ENCODE results near the gene PRIMA1.

The PRIMA1 gene

GRCh38 chr14:93799617-93799988, 11.3 kb upstream of the PRIMA1 start:
- no peak overlapping the region for H3K4me3 ChIP-seq (ENCODE audit: low read length)
- DNase-seq (ENCODE audit: low read depth, low spot score): no peak

GRCh38 chr14:93797536-93797935, 9.3 kb upstream of the PRIMA1 start:
- H3K4me3 ChIP-seq (ENCODE audit: low read length): no peak overlapping the region

GRCh38 chr14:93797071-93797470, 8.8 kb upstream of the PRIMA1 start:
- no peak for DNase-seq (ENCODE audit: low read depth, low spot score)
- no peak overlapping the region for H3K4me3 ChIP-seq (ENCODE audit: low read length)

More at GRCh38 chr14:93797536-93797935, 9.3 kb upstream of the PRIMA1 start:
- no peak for DNase-seq (ENCODE audit: low read depth, low spot score)

- no peak overlapping the region for H3K4me3 ChIP-seq (ENCODE audit: low read length)
- no peak for DNase-seq (ENCODE audit: low read depth, low spot score)
Measured at GRCh38 chr14:93794756-93795155, 6.5 kb upstream of the PRIMA1 start.

DNA sequence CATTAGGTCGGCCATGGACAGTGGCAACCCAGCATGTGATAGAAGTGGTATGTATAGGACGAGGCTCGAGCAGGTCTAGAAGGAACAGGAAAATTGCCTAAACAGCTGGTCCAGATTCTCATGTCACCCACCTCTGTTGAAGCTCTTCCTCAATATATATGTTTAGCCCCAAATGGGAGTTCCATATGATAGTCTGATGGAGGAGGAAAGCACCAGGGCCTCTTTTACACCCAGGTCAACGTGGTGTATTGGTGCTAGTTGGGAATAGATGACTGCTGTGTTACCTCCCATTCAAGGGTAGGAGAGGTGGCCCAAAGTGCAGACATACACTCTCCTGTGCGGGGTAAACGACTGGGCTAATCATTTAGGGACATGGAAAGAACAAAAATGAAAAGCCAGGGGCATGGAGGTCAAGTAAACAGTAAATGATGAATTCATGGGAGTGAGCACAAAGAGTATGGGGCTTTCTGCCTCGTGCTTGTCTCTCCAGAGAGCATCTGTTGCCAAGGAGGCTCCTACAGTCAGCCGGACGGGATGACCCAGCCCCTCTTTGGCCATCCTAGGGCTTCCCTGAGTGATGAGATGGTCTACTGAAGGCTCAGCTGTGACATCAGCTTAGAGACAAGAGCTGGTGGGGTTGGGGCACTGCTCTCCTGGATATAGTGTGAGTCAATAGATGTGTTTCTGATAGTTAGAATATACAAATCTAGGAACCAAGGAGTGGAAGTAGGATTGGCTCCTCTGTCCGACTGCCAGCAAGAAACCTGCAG, 5.5 kb upstream of the PRIMA1 start:
- no peak for DNase-seq (ENCODE audit: low read depth, low spot score)
- H3K4me3 ChIP-seq (ENCODE audit: low read length): no peak overlapping the region

GRCh38 chr14:93792391-93792790, 4.1 kb upstream of the PRIMA1 start:
- no peak for DNase-seq (ENCODE audit: low read depth, low spot score)
- no peak overlapping the region for H3K4me3 ChIP-seq (ENCODE audit: low read length)

DNA sequence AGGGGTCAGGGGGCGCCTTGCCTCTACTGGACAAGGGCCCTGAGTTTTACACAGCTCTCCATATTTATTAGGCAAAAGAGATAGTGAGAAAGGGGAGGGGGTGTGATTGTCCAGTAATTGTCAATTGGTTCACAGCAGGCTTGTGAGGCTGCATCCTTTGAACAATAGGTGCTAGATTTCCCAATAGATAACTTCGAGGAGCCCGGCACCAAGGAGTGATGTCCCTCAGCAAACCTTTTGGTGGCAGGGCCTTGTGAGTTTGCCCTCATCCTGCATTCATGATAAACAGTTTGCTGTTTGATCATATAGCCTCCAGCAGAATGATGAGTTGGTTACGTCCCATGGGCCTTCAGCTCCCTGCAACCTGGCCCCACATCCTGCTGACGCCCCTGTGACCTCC, 2.7 kb upstream of the PRIMA1 start:
- no peak for DNase-seq (ENCODE audit: low read depth, low spot score)
- H3K4me3 ChIP-seq (ENCODE audit: low read length): no peak overlapping the region

DNA sequence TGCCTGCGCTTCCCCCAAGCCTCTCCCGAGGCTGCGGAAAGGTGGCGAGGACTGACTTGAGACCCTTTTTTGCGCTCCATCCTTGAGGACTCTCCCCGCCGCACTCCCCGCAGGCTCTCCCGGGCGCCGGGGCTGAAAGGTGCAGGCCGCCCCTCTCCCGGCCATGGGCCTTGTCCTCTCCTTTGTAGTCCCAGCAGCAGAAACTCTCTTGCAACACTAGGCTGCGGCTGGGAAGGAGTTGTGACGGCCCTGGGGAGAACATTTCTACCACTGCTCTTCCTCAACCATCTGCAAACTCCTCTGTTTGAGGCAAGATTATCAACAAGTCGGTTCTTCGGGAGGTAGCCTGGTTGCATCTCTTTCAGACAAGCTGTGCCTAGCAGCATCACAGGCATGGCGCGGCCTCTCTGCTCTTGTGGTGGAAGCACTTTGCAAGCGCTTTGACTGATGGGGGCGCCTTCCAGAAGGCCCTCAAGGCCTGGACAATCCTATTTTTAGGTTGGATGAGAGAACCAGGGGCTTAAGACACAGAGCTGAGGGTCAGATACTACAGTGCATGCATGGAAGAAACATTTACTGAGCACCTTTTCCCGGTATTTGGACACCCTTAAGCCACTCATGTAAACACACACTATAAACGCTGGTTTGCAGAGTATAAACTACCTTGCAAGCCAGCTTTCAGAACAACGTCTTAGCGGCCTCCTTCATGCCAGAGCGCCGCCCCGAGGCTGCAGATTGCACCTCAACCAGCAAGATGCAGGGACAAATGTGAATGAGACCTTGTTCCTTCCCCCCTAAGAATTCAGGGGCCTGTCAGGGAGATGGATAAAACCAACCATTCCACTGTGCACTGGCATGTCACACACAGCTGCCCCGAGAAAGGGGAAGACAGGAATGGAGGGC, 1.2 kb upstream of the PRIMA1 start:
- no peak overlapping the region for H3K4me3 ChIP-seq (ENCODE audit: low read length)
- DNase-seq (ENCODE audit: low read depth, low spot score): no peak

GRCh38 chr14:93788543-93789227, 400 bp upstream of the PRIMA1 start:
- no peak for DNase-seq (ENCODE audit: low read depth, low spot score)
- no peak overlapping the region for H3K4me3 ChIP-seq (ENCODE audit: low read length)

- no peak for DNase-seq (ENCODE audit: low read depth, low spot score)
- H3K4me3 ChIP-seq (ENCODE audit: low read length): no peak overlapping the region
Measured at GRCh38 chr14:93787465-93788292, 606 bp downstream of the PRIMA1 start.

GRCh38 chr14:93785423-93785822, 2.9 kb downstream of the PRIMA1 start:
- no peak overlapping the region for H3K4me3 ChIP-seq (ENCODE audit: low read length)

GRCh38 chr14:93784878-93785277, 3.4 kb downstream of the PRIMA1 start:
- no peak overlapping the region for H3K4me3 ChIP-seq (ENCODE audit: low read length)
- DNase-seq (ENCODE audit: low read depth, low spot score): no peak

More at GRCh38 chr14:93785423-93785822, 2.9 kb downstream of the PRIMA1 start:
- DNase-seq (ENCODE audit: low read depth, low spot score): no peak

DNA sequence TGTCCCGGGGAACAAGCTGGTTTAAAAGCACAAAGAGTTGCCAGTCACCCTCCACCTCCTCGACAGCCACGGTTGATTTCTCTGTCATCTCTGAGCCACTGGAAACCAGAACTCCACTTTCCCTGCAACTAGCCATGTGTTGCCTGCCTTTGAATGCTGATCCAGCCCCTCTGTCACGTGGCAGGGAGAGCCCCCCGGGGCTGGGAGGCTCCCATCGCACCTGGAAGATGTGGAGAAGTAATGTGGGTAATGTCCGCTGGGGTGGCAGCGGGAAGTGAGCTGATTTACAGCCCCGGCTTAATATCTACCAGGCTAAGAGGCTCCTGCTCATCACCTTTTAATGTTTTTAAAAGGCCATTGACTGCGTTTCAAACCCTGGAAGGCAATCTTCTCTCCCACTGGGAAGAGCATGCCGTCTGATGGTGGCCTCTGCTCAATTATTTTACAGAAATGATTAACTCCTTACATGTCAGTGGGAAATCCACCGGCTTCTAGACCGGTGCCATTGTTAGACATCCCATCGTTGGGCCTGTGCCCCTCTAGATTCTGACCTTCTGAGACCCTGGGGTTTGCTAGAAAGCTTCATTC, 7.4 kb downstream of the PRIMA1 start:
- DNase-seq (ENCODE audit: low read depth, low spot score): no peak
- no peak overlapping the region for H3K4me3 ChIP-seq (ENCODE audit: low read length)

- H3K4me3 ChIP-seq (ENCODE audit: low read length): no peak overlapping the region
- no peak for DNase-seq (ENCODE audit: low read depth, low spot score)
Measured at GRCh38 chr14:93778856-93779629, 9.2 kb downstream of the PRIMA1 start.

GRCh38 chr14:93778453-93778852, 9.8 kb downstream of the PRIMA1 start:
- no peak for DNase-seq (ENCODE audit: low read depth, low spot score)
- H3K4me3 ChIP-seq (ENCODE audit: low read length): no peak overlapping the region

GRCh38 chr14:93775744-93776143, 12.5 kb downstream of the PRIMA1 start:
- no peak for DNase-seq (ENCODE audit: low read depth, low spot score)
- no peak overlapping the region for H3K4me3 ChIP-seq (ENCODE audit: low read length)

- no peak for DNase-seq (ENCODE audit: low read depth, low spot score)
- H3K4me3 ChIP-seq (ENCODE audit: low read length): no peak overlapping the region
Measured at GRCh38 chr14:93775158-93775557, 13.1 kb downstream of the PRIMA1 start.

DNA sequence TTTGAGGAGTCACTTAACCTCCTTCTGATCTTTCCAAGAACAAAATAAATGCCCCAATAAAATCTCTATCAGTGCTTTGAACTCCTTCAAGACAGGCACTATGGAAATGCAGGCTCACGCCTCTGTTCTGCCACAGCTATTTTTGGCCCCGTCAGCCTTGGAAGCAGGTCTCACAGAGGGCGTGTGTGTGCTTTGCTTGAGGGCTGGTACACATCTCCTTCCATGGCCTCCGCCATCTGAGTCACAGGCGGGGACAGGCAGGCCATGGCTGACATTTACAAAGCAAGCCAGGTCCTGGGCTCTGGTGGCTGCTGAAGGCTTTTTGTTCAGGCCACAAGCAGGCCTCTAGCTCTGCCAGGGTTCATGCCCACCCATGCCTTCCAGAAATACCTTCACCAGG, 16.0 kb downstream of the PRIMA1 start:
- no peak overlapping the region for H3K4me3 ChIP-seq (ENCODE audit: low read length)
- no peak for DNase-seq (ENCODE audit: low read depth, low spot score)
